Keratinocyte (primary cell): ENCODE data around the gene RAD51.

Experiments used
- CTCF ChIP-seq, 3 experiments: IDR thresholded peaks in 1 of 3; conservative IDR thresholded peaks in 1 of 3; optimal IDR thresholded peaks in 1 of 3; 2 replicates in 2 of 3; 3 replicates in 1 of 3; pipeline versions ENCODE3 to v1.5.1; 2011; ENCODE audit warnings: low read length in 3 of 3, mild to moderate bottlenecking in 3 of 3, moderate library complexity in 2 of 3, control low read depth in 1 of 3, inconsistent platforms in 1 of 3; ENCODE audit not compliant: insufficient read depth in 2 of 3; ENCODE audit errors: extremely low read depth in 1 of 3
- EZH2 ChIP-seq: IDR thresholded peaks from one replicate; pipeline ENCODE4 v1.6.1; 2012; ENCODE audit warnings: inconsistent platforms, mild to moderate bottlenecking, low read length, moderate library complexity

- TF ChIP-seq CTCF (optimal IDR thresholded peaks at IDR 0.05 in 1 of 3, IDR thresholded peaks at IDR 0.05 in 1 of 3, conservative IDR thresholded peaks at IDR 0.05 in 1 of 3; ENCODE audit: extremely low read depth in 1 of 3, insufficient read depth in 2 of 3, low read length in 3 of 3) = peak in 1 of 3 experiments; percentile 15
- no peak for TF ChIP-seq EZH2
Observed at GRCh38 chr15:40754883-40755811, 60.2 kb downstream of the RAD51 start, which contains the start of gene RMDN3.
